HEK293 (cell line): ENCODE data around the gene ACOX2.

Source experiments
- CTCF ChIA-PET: fragments of 350-600 bp; formaldehyde crosslinking; extraction: SDS; loops from one replicate; lab custom pipeline; 2021; ENCODE audit warnings: antibody characterized with exemption; lab: Yijun Ruan, JAX
- POLR2A ChIA-PET: fragments of 300-600 bp; formaldehyde crosslinking; extraction: SDS; loops from one replicate; lab custom pipeline; 2020; ENCODE audit warnings: antibody characterized with exemption, inconsistent platforms; lab: Yijun Ruan, JAX
- H3K27ac ChIP-seq: fragments of 200-500 bp; sonication (Bioruptor generic); 2 replicates; pipeline ENCODE4 v1.5.1; 2014; ENCODE audit warnings: low read depth, low read length, control low read depth, inconsistent platforms; ENCODE audit errors: extremely low read depth
- H3K36me3 ChIP-seq, 2 experiments: fragments of 200-500 bp in 1 of 2; sonication (Bioruptor generic) in 1 of 2; 1 replicate in 1 of 2; 2 replicates in 1 of 2; pipeline ENCODE4 v1.5.1; 2014 to 2017; ENCODE audit warnings: inconsistent platforms in 2 of 2, low read length in 2 of 2; ENCODE audit not compliant: control insufficient read depth in 2 of 2, insufficient read depth in 1 of 2
- H3K4me1 ChIP-seq: fragments of 200-500 bp; sonication (Bioruptor generic); 2 replicates; pipeline ENCODE4 v1.5.1; 2014; ENCODE audit warnings: mild to moderate bottlenecking, low read length, inconsistent platforms; ENCODE audit not compliant: control insufficient read depth, insufficient read depth
- H3K4me3 ChIP-seq: 2 replicates; pipeline ENCODE4 v1.5.1; 2011; ENCODE audit warnings: low read depth, mild to moderate bottlenecking, control low read depth, low read length, moderate library complexity
- H3K9me3 ChIP-seq: fragments of 200-500 bp; sonication (Bioruptor generic); 2 replicates; pipeline ENCODE4 v1.5.1; 2014; ENCODE audit warnings: low read depth, low read length, inconsistent platforms; ENCODE audit not compliant: control insufficient read depth, insufficient read depth
- ELK4 ChIP-seq: IDR thresholded peaks from 2 replicates; pipeline ENCODE4 v1.6.1; 2011; ENCODE audit warnings: mild to moderate bottlenecking, low read depth, low read length, borderline replicate concordance
- PRDM10 ChIP-seq: fragments of 450-650 bp; formaldehyde crosslinking; IDR thresholded peaks from 2 replicates; pipeline ENCODE4 v1.5.1; 2016; ENCODE audit warnings: missing biosample characterization, missing genetic modification characterization
- SCRT2 ChIP-seq: fragments of 450-650 bp; formaldehyde crosslinking; IDR thresholded peaks from 2 replicates; pipeline ENCODE4 v1.5.1; 2016; ENCODE audit warnings: missing biosample characterization, missing genetic modification characterization
- ZIC2 ChIP-seq: fragments of 450-650 bp; formaldehyde crosslinking; IDR thresholded peaks from 2 replicates; pipeline ENCODE4 v1.5.1; 2016; ENCODE audit warnings: missing biosample characterization, missing genetic modification characterization
- ZNF114 ChIP-seq: fragments of 450-650 bp; formaldehyde crosslinking; IDR thresholded peaks from 2 replicates; pipeline ENCODE4 v1.5.0; 2017; ENCODE audit warnings: missing biosample characterization, missing genetic modification characterization
- ZNF133 ChIP-seq: fragments of 450-650 bp; formaldehyde crosslinking; IDR thresholded peaks from 2 replicates; pipeline ENCODE4 v1.5.1; 2016; ENCODE audit warnings: missing biosample characterization, missing genetic modification characterization
- ZNF223 ChIP-seq: fragments of 450-650 bp; formaldehyde crosslinking; IDR thresholded peaks from 2 replicates; pipeline ENCODE4 v1.5.1; 2016; ENCODE audit warnings: missing biosample characterization, missing genetic modification characterization
- ZNF302 ChIP-seq: fragments of 450-650 bp; formaldehyde crosslinking; IDR thresholded peaks from 2 replicates; pipeline ENCODE4 v1.5.1; 2016; ENCODE audit warnings: missing biosample characterization, missing genetic modification characterization, low read depth
- ZNF366 ChIP-seq: fragments of 450-650 bp; formaldehyde crosslinking; conservative IDR thresholded peaks from 2 replicates; pipeline ENCODE4 v1.5.1; 2016; ENCODE audit warnings: missing biosample characterization, missing genetic modification characterization
- ZNF560 ChIP-seq: fragments of 450-650 bp; formaldehyde crosslinking; IDR thresholded peaks from 2 replicates; pipeline ENCODE4 v1.5.1; 2017; ENCODE audit warnings: missing biosample characterization, missing genetic modification characterization, borderline replicate concordance
- ZNF629 ChIP-seq: fragments of 450-650 bp; formaldehyde crosslinking; IDR thresholded peaks from 2 replicates; pipeline ENCODE4 v1.5.1; 2017; ENCODE audit warnings: missing biosample characterization, missing genetic modification characterization
- ZNF654 ChIP-seq: fragments of 450-650 bp; formaldehyde crosslinking; IDR thresholded peaks from 2 replicates; pipeline ENCODE4 v1.5.1; 2016; ENCODE audit warnings: low read depth, missing biosample characterization, missing genetic modification characterization
- ZNF677 ChIP-seq: fragments of 450-650 bp; IDR thresholded peaks from 2 replicates; pipeline ENCODE4 v1.5.0; 2018; ENCODE audit warnings: missing biosample characterization, mild to moderate bottlenecking, missing genetic modification characterization, moderate library complexity
- ZNF768 ChIP-seq: fragments of 450-650 bp; formaldehyde crosslinking; IDR thresholded peaks from 2 replicates; pipeline ENCODE4 v1.5.1; 2018; ENCODE audit warnings: missing biosample characterization, mild to moderate bottlenecking, missing genetic modification characterization
- ZNF791 ChIP-seq: fragments of 450-650 bp; formaldehyde crosslinking; IDR thresholded peaks from 2 replicates; pipeline ENCODE4 v1.5.1; 2016; ENCODE audit warnings: missing biosample characterization, missing genetic modification characterization
- ZNF830 ChIP-seq: fragments of 450-650 bp; IDR thresholded peaks from 2 replicates; pipeline ENCODE4 v1.5.0; 2018; ENCODE audit warnings: missing biosample characterization, missing genetic modification characterization, low read depth, mild to moderate bottlenecking, moderate library complexity
- TF ChIP-seq, protein P1 (sequence below): fragments of 450-650 bp; formaldehyde crosslinking; IDR thresholded peaks from 2 replicates; pipeline ENCODE4 v1.5.1; 2016; ENCODE audit warnings: missing biosample characterization, missing genetic modification characterization, borderline replicate concordance
- TF ChIP-seq, protein P2 (sequence below): fragments of 450-650 bp; formaldehyde crosslinking; IDR thresholded peaks from 2 replicates; pipeline ENCODE4 v1.5.1; 2017; ENCODE audit warnings: missing biosample characterization, missing genetic modification characterization

The ACOX2 gene

GRCh38 chr3:58529516-58530353 lies 7.3 kb downstream of the ACOX2 start:
- Histone ChIP-seq H3K36me3 (no peaks in the 10 kb centered on the region), H3K9me3 (no peaks in the 10 kb centered on the region), H3K4me3 (no peak overlapping the region), H3K27ac (no peak overlapping the region), H3K4me1 (no peaks in the 10 kb centered on the region; the same call in 1 of the 2 replicates)
- CTCF ChIA-PET = interaction anchor here (0.9 to 2.5 kb wide), 11 partner anchors 8 to 322 kb away, joined by 3 to 14 read pairs (median 5); partner anchors contain the start of genes ACOX2 and KCTD6
- TF ChIP-seq ZNF768 (tag by site-specific recombination) = no peak
- no peak for TF ChIP-seq PRDM10 (tag by site-specific recombination)
- no peak for TF ChIP-seq SCRT2 (tag by site-specific recombination)
- TF ChIP-seq ZNF366 (tag by site-specific recombination) = no peak
- TF ChIP-seq ZNF654 (tag by site-specific recombination) = peak; percentile 41
- POLR2A ChIA-PET = no interaction called here

DNA sequence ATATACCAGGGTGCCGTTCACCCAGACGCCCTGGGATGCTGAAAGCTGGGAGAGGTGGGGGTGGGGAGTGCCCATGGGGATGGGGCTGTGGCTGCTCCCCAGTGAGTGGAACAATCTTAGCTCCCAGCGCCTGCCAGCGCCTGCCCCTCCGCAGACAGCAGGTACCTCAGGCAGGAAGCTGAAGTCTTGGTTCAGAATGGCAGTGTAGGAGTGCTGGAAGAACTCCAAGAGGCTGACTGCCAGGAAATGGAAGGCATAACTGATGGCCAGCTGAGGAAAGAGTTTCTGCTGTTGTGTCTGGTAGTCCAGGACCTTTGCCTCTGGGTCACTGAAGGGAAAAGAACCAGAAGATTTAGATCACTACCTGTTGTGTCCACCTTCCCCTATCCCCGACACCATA lies 8.4 kb downstream of the ACOX2 start:
- H3K4me1 ChIP-seq = no peaks in the 10 kb centered on the region; the same call in 1 of the 2 replicates
- CTCF ChIA-PET = interaction anchor here (0.7 to 2.5 kb wide), 9 partner anchors 9 to 321 kb away, joined by 3 to 14 read pairs (median 4); partner anchors contain the start of genes ACOX2 and KCTD6

More for the DNA sequence above, 8.4 kb downstream of the ACOX2 start:
- no peak overlapping the region for H3K4me3 ChIP-seq
- TF ChIP-seq ELK4 = no peak
- TF ChIP-seq PRDM10 (tag by site-specific recombination) = peak; percentile 61
- TF ChIP-seq ZNF114 = no peak
- TF ChIP-seq ZNF629 (tag by site-specific recombination) = no peak
- TF ChIP-seq ZNF302 (tag by site-specific recombination) = no peak
- no peak for TF ChIP-seq ZNF133
- TF ChIP-seq ZNF366 (tag by site-specific recombination) = no peak
- TF ChIP-seq, protein P1, sequence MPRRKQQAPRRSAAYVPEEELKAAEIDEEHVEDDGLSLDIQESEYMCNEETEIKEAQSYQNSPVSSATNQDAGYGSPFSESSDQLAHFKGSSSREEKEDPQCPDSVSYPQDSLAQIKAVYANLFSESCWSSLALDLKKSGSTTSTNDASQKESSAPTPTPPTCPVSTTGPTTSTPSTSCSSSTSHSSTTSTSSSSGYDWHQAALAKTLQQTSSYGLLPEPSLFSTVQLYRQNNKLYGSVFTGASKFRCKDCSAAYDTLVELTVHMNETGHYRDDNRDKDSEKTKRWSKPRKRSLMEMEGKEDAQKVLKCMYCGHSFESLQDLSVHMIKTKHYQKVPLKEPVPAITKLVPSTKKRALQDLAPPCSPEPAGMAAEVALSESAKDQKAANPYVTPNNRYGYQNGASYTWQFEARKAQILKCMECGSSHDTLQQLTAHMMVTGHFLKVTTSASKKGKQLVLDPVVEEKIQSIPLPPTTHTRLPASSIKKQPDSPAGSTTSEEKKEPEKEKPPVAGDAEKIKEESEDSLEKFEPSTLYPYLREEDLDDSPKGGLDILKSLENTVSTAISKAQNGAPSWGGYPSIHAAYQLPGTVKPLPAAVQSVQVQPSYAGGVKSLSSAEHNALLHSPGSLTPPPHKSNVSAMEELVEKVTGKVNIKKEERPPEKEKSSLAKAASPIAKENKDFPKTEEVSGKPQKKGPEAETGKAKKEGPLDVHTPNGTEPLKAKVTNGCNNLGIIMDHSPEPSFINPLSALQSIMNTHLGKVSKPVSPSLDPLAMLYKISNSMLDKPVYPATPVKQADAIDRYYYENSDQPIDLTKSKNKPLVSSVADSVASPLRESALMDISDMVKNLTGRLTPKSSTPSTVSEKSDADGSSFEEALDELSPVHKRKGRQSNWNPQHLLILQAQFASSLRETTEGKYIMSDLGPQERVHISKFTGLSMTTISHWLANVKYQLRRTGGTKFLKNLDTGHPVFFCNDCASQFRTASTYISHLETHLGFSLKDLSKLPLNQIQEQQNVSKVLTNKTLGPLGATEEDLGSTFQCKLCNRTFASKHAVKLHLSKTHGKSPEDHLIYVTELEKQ (tag by site-specific recombination) = no peak
- TF ChIP-seq, protein P2, sequence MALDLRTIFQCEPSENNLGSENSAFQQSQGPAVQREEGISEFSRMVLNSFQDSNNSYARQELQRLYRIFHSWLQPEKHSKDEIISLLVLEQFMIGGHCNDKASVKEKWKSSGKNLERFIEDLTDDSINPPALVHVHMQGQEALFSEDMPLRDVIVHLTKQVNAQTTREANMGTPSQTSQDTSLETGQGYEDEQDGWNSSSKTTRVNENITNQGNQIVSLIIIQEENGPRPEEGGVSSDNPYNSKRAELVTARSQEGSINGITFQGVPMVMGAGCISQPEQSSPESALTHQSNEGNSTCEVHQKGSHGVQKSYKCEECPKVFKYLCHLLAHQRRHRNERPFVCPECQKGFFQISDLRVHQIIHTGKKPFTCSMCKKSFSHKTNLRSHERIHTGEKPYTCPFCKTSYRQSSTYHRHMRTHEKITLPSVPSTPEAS (tag by site-specific recombination) = no peak
- no peak for TF ChIP-seq ZNF830 (tag by site-specific recombination)
- no peak for TF ChIP-seq ZNF791 (tag by site-specific recombination)
- TF ChIP-seq ZIC2 = peak; percentile 73
- TF ChIP-seq ZNF560 = no peak
- no peak for TF ChIP-seq ZNF223
- no peak for TF ChIP-seq ZNF677 (tag by site-specific recombination)
- TF ChIP-seq, all 188 proteins: peak for 2
- Histone ChIP-seq H3K27ac (no peak overlapping the region), H3K36me3 (no peaks in the 10 kb centered on the region), H3K9me3 (no peaks in the 10 kb centered on the region)
- POLR2A ChIA-PET = interaction anchor here (1.0 kb wide), 1 partner anchor 36 kb away, joined by 3 read pairs; no protein-coding TSS in a partner anchor
